ENCODE measurements around the gene FBXL12. TPM values are rescaled to one million over a fixed set of nuclear protein-coding genes. Genes with fewer than 3 reads are reported as not detected.

Gene FBXL12
- total RNA-seq, 2 experiments from 2014 or later: 38.7 to 44.4 TPM

- no peak overlapping the region for H3K4me3 ChIP-seq (ENCODE audit: low read depth, low read length, poor library complexity, severe bottlenecking)
- intact Hi-C loops (cut with micrococcal nuclease; ENCODE audit: unreplicated experiment): loop anchor here (10.0 kb wide), 2 partner anchors 364 to 484 kb away; partner anchors contain the start of gene ZNF266
- ChIA-PET CTCF (ENCODE audit: unreplicated experiment) (no interaction called here), POLR2A (no interaction called here)
- H3K27ac ChIP-seq (ENCODE audit: low read depth, low read length, poor library complexity, severe bottlenecking): no peak overlapping the region
- H3K9me2 ChIP-seq (ENCODE audit: insufficient read depth, low read length): no peaks in the 10 kb centered on the region
- H3K4me1 ChIP-seq (ENCODE audit: insufficient read depth, low read length, poor library complexity, severe bottlenecking): peaks cover 8% of the 10 kb centered on the region
- BruUV-seq (replicated peaks): no TSS peak
- H3K79me2 ChIP-seq (ENCODE audit: insufficient read depth, low read depth, low read length): no peaks in the 10 kb centered on the region
- H2AFZ ChIP-seq (ENCODE audit: low read length): no peak overlapping the region
- no peak overlapping the region for H3K4me2 ChIP-seq (ENCODE audit: low read length)
- no peaks in the 10 kb centered on the region for H3K9me3 ChIP-seq (ENCODE audit: low read length)
- no peak for TF ChIP-seq CTCF (conservative IDR thresholded peaks at IDR 0.05; ENCODE audit: low read length)
- no peak for TF ChIP-seq EZH2phosphoT487 (IDR thresholded peaks at IDR 0.05; ENCODE audit: borderline replicate concordance, low read depth, low read length)
- H4K20me1 ChIP-seq (ENCODE audit: insufficient read depth, low read length): no peaks in the 10 kb centered on the region
- DNase-seq (ENCODE audit: low spot score): no peak
- peaks cover 3% of the 10 kb centered on the region; the same call in 1 of the 2 replicates for H3K36me3 ChIP-seq (ENCODE audit: insufficient read depth, low read length)
These were observed 19.7 kb downstream of the FBXL12 start for GRCh38 chr19:9799162-9799561.

DNA sequence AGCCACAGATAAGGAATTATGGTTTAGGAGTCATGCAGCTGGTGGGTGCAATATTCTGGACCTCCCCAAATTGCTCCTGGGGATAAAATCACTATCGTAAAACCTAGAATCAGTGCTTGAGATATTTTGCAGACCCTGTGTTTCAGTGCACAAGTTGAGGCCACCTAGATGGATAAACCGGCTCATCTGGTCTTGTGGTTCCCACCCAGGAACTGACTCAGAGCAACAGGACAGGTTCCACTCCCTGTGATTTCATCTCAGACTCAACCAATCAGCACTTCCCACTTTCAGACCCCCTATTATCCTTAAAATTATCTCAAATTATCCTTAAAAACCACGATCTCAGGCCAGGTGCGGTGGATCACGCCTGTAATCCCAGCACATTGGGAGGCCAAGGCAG lies 21.0 kb downstream of the FBXL12 start:
- BruUV-seq (replicated peaks): no TSS peak

More for the DNA sequence above, 21.0 kb downstream of the FBXL12 start:
- H3K9me2 ChIP-seq (ENCODE audit: insufficient read depth, low read length): no peaks in the 10 kb centered on the region
- no peak overlapping the region for H3K4me2 ChIP-seq (ENCODE audit: low read length)
- no peak overlapping the region for H3K27ac ChIP-seq (ENCODE audit: low read depth, low read length, poor library complexity, severe bottlenecking)
- CTCF ChIA-PET (ENCODE audit: unreplicated experiment): no interaction called here
- H3K79me2 ChIP-seq (ENCODE audit: insufficient read depth, low read depth, low read length): no peaks in the 10 kb centered on the region
- H3K9me3 ChIP-seq (ENCODE audit: low read length): no peaks in the 10 kb centered on the region
- POLR2A ChIA-PET: no interaction called here
- TF ChIP-seq CTCF (conservative IDR thresholded peaks at IDR 0.05; ENCODE audit: low read length) (no peak), EZH2phosphoT487 (IDR thresholded peaks at IDR 0.05; ENCODE audit: borderline replicate concordance, low read depth, low read length) (no peak)
- intact Hi-C loops (cut with micrococcal nuclease; ENCODE audit: unreplicated experiment): loop anchor here (10.0 kb wide), 2 partner anchors 363 to 483 kb away; partner anchors contain the start of gene ZNF266
- H2AFZ ChIP-seq (ENCODE audit: low read length): no peak overlapping the region
- peaks cover 3% of the 10 kb centered on the region; the same call in 1 of the 2 replicates for H3K36me3 ChIP-seq (ENCODE audit: insufficient read depth, low read length)
- H3K4me1 ChIP-seq (ENCODE audit: insufficient read depth, low read length, poor library complexity, severe bottlenecking): peaks cover 8% of the 10 kb centered on the region
- no peak for DNase-seq (ENCODE audit: low spot score)
- no peak overlapping the region for H3K4me3 ChIP-seq (ENCODE audit: low read depth, low read length, poor library complexity, severe bottlenecking)
- no peaks in the 10 kb centered on the region for H4K20me1 ChIP-seq (ENCODE audit: insufficient read depth, low read length)

All from OCI-LY7 (cell line).